Gastroesophageal sphincter (tissue), 3 donors: Measurements from ENCODE around the gene PDE10A.

ENCODE experiments used
- CTCF ChIP-seq, 4 experiments: fragments of 200-600 bp in 2 of 4; fragments of 450-650 bp in 2 of 4; sonication (generic) in 1 of 4; IDR thresholded peaks; one replicate each; pipeline ENCODE4 v1.5.1; 2017 to 2019; ENCODE audit warnings: antibody characterized with exemption in 4 of 4, mild to moderate bottlenecking in 2 of 4, moderate library complexity in 2 of 4
- POLR2A ChIP-seq, 2 donors: fragments of 450-650 bp; IDR thresholded peaks; one replicate each; pipeline ENCODE4 v1.6.1; 2017; ENCODE audit warnings: antibody characterized with exemption in 2 of 2, mild to moderate bottlenecking in 2 of 2, moderate library complexity in 1 of 2
- POLR2AphosphoS5 ChIP-seq: sonication (generic); formaldehyde crosslinking; IDR thresholded peaks from one replicate; pipeline ENCODE4 v1.6.1; 2017; ENCODE audit warnings: antibody characterized with exemption

GRCh38 chr6:165597821-165598220, 65.2 kb downstream of the PDE10A start:
- TF ChIP-seq POLR2A (IDR thresholded peaks at IDR 0.05) = no peak
- no peak for TF ChIP-seq CTCF (IDR thresholded peaks at IDR 0.05)
- TF ChIP-seq POLR2AphosphoS5 = no peak
